ENCODE measurements around the gene CBLL2. TPM values are rescaled to one million over a fixed set of nuclear protein-coding genes. Genes with fewer than 3 reads are reported as not detected.

Gene CBLL2
- polyA plus RNA-seq, 1 donor (not counting 4 experiments of a cell fraction or from before 2014, with no cell fraction given) = not detected

DNA sequence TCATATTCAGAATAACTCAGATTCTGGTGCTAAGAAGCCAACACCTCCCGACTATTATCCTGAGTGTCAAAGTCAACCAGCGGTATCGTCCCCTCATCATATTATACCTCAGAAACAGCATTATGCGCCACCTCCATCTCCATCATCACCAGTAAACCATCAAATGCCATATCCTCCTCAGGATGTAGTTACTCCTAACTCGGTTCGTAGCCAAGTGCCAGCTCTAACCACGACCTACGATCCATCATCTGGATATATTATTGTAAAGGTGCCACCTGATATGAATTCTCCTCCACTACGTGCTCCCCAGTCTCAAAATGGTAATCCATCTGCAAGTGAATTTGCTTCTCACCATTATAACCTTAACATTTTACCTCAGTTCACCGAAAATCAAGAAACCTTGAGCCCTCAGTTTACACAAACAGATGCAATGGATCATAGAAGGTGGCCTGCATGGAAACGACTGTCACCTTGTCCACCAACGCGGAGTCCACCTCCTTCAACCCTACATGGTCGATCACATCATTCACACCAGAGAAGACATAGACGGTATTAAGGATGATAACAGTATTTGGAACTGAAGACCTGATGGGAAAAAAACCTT is 1.1 kb downstream of the CBLL2 start:
- H3K27ac ChIP-seq (ENCODE audit: control insufficient read depth, insufficient read depth, low read length) = no peak overlapping the region
- no peak for FAIRE-seq

GRCh38 chrX:22276781-22277180 is 4.1 kb downstream of the CBLL2 start:
- Histone ChIP-seq H3K27ac (ENCODE audit: control insufficient read depth, insufficient read depth, low read length) (no peak overlapping the region), H3K9ac (ENCODE audit: control insufficient read depth, extremely low read depth, insufficient read depth, low read length) (no peak overlapping the region), H3K9me1 (ENCODE audit: control insufficient read depth, extremely low read depth, insufficient read depth, low read length) (no peaks in the 10 kb centered on the region), H3K9me3 (ENCODE audit: control insufficient read depth, low read depth, low read length) (no peaks in the 10 kb centered on the region), H4K20me1 (ENCODE audit: control insufficient read depth, extremely low read depth, insufficient read depth, low read length) (no peaks in the 10 kb centered on the region), H3K4me1 (ENCODE audit: control insufficient read depth, extremely low read depth, insufficient read depth, low read length) (no peaks in the 10 kb centered on the region), H2AFZ (ENCODE audit: control insufficient read depth, low read length) (no peak overlapping the region), H3K79me2 (ENCODE audit: control insufficient read depth, insufficient read depth, low read length) (no peaks in the 10 kb centered on the region), H3K4me3 (ENCODE audit: control insufficient read depth in 2 of 3, extremely low read depth in 1 of 3, insufficient read depth in 2 of 3, low read depth in 1 of 3, low read length in 3 of 3) (no peak overlapping the region), H3K4me2 (ENCODE audit: control insufficient read depth, extremely low read depth, insufficient read depth, low read depth, low read length) (no peak overlapping the region), H3K27me3 (ENCODE audit: control insufficient read depth, extremely low read depth, insufficient read depth, low read length) (no peaks in the 10 kb centered on the region), H3K36me3 (ENCODE audit: control insufficient read depth in 2 of 2, extremely low read depth in 1 of 2, insufficient read depth in 2 of 2, low read length in 2 of 2) (no peaks in the 10 kb centered on the region)
- TF ChIP-seq, protein P1, sequence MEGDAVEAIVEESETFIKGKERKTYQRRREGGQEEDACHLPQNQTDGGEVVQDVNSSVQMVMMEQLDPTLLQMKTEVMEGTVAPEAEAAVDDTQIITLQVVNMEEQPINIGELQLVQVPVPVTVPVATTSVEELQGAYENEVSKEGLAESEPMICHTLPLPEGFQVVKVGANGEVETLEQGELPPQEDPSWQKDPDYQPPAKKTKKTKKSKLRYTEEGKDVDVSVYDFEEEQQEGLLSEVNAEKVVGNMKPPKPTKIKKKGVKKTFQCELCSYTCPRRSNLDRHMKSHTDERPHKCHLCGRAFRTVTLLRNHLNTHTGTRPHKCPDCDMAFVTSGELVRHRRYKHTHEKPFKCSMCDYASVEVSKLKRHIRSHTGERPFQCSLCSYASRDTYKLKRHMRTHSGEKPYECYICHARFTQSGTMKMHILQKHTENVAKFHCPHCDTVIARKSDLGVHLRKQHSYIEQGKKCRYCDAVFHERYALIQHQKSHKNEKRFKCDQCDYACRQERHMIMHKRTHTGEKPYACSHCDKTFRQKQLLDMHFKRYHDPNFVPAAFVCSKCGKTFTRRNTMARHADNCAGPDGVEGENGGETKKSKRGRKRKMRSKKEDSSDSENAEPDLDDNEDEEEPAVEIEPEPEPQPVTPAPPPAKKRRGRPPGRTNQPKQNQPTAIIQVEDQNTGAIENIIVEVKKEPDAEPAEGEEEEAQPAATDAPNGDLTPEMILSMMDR (optimal IDR thresholded peaks at IDR 0.05 in 1 of 3, IDR thresholded peaks at IDR 0.05 in 1 of 3, conservative IDR thresholded peaks at IDR 0.05 in 1 of 3; ENCODE audit: extremely low read depth in 1 of 3, insufficient read depth in 2 of 3, low read length in 3 of 3) = no peak
- no peak for TF ChIP-seq EZH2 (IDR thresholded peaks at IDR 0.05; ENCODE audit: low read length)
- dilution Hi-C loops (cut with MboI; ENCODE audit: extremely low pct_ligation_motif_present, low sequenced_read_pairs) = no loop called here
- DNase-seq (ENCODE audit: low read depth, low spot score) (no peak), FAIRE-seq (no peak)

More for the DNA sequence above, 1.1 kb downstream of the CBLL2 start:
- no peak overlapping the region for H3K4me3 ChIP-seq (ENCODE audit: control insufficient read depth in 2 of 3, extremely low read depth in 1 of 3, insufficient read depth in 2 of 3, low read depth in 1 of 3, low read length in 3 of 3)
- no peak for TF ChIP-seq EZH2 (IDR thresholded peaks at IDR 0.05; ENCODE audit: low read length)
- TF ChIP-seq, protein P1 (optimal IDR thresholded peaks at IDR 0.05 in 1 of 3, IDR thresholded peaks at IDR 0.05 in 1 of 3, conservative IDR thresholded peaks at IDR 0.05 in 1 of 3; ENCODE audit: extremely low read depth in 1 of 3, insufficient read depth in 2 of 3, low read length in 3 of 3) = no peak
- no peak overlapping the region for H3K4me2 ChIP-seq (ENCODE audit: control insufficient read depth, extremely low read depth, insufficient read depth, low read depth, low read length)
- H3K9ac ChIP-seq (ENCODE audit: control insufficient read depth, extremely low read depth, insufficient read depth, low read length) = no peak overlapping the region
- H3K27me3 ChIP-seq (ENCODE audit: control insufficient read depth, extremely low read depth, insufficient read depth, low read length) = no peaks in the 10 kb centered on the region
- no peaks in the 10 kb centered on the region for H3K36me3 ChIP-seq (ENCODE audit: control insufficient read depth in 2 of 2, extremely low read depth in 1 of 2, insufficient read depth in 2 of 2, low read length in 2 of 2)
- no peaks in the 10 kb centered on the region for H3K4me1 ChIP-seq (ENCODE audit: control insufficient read depth, extremely low read depth, insufficient read depth, low read length)
- H3K79me2 ChIP-seq (ENCODE audit: control insufficient read depth, insufficient read depth, low read length) = no peaks in the 10 kb centered on the region
- dilution Hi-C loops (cut with MboI; ENCODE audit: extremely low pct_ligation_motif_present, low sequenced_read_pairs) = no loop called here
- H4K20me1 ChIP-seq (ENCODE audit: control insufficient read depth, extremely low read depth, insufficient read depth, low read length) = no peaks in the 10 kb centered on the region
- H2AFZ ChIP-seq (ENCODE audit: control insufficient read depth, low read length) = no peak overlapping the region
- no peaks in the 10 kb centered on the region for H3K9me3 ChIP-seq (ENCODE audit: control insufficient read depth, low read depth, low read length)
- DNase-seq (ENCODE audit: low read depth, low spot score) = no peak
- H3K9me1 ChIP-seq (ENCODE audit: control insufficient read depth, extremely low read depth, insufficient read depth, low read length) = no peaks in the 10 kb centered on the region

All from keratinocyte (primary cell).